NCI-H2081 treated with DMSO at 0.1 percent for 48 hours (cell line): Measurements from ENCODE around the gene SLC47A2.
"Not testable (repeated sequence)": the region's sequence is repeated elsewhere in the genome, so short reads cannot be mapped to it uniquely, and the experiment has no call there.

ENCODE experiments used
- DNase-seq: peaks from one replicate; lab custom pipeline; 2025; lab: John Stamatoyannopoulos, UW

SLC47A2 gene

GRCh38 chr17:19716108-19717030 is at the start of gene SLC47A2:
SLC47A2 (minus strand) TSS chr17:19716584; CDS start chr17:19716555, 29 bp downstream.
- no peak for DNase-seq

- DNase-seq: no peak
Measured at GRCh38 chr17:19766016-19766415, 49.6 kb upstream of the SLC47A2 start.

GRCh38 chr17:19763991-19764390 is 47.6 kb upstream of the SLC47A2 start:
- DNase-seq: not testable (repeated sequence)

GRCh38 chr17:19763416-19763815 is 47.0 kb upstream of the SLC47A2 start:
- DNase-seq: no peak

- no peak for DNase-seq
Measured at GRCh38 chr17:19762515-19762961, 46.2 kb upstream of the SLC47A2 start.

- no peak for DNase-seq
Measured at GRCh38 chr17:19760746-19761145, 44.4 kb upstream of the SLC47A2 start.

- DNase-seq: no peak
Measured at GRCh38 chr17:19759568-19760549, 43.5 kb upstream of the SLC47A2 start.

GRCh38 chr17:19757536-19758180 is 41.3 kb upstream of the SLC47A2 start:
- DNase-seq: no peak

GRCh38 chr17:19756546-19756945 is 40.2 kb upstream of the SLC47A2 start:
- DNase-seq: no peak

GRCh38 chr17:19755821-19756510 is 39.6 kb upstream of the SLC47A2 start:
- no peak for DNase-seq

- no peak for DNase-seq
Measured at GRCh38 chr17:19755392-19755791, 39.0 kb upstream of the SLC47A2 start.

GRCh38 chr17:19753661-19754463 is 37.5 kb upstream of the SLC47A2 start:
- no peak for DNase-seq

- no peak for DNase-seq
Measured at GRCh38 chr17:19753051-19753509, 36.7 kb upstream of the SLC47A2 start.

GRCh38 chr17:19752216-19753050 is 36.0 kb upstream of the SLC47A2 start:
- no peak for DNase-seq

- no peak for DNase-seq
Measured at GRCh38 chr17:19750835-19751234, 34.5 kb upstream of the SLC47A2 start.

- DNase-seq: no peak
Measured at GRCh38 chr17:19750020-19750572, 33.7 kb upstream of the SLC47A2 start.

GRCh38 chr17:19748807-19749193 is 32.4 kb upstream of the SLC47A2 start:
- no peak for DNase-seq

GRCh38 chr17:19747829-19748806 is 31.7 kb upstream of the SLC47A2 start, which contains the start of gene ALDH3A1:
ALDH3A1 (minus strand) TSS chr17:19748298; CDS start chr17:19745129, 3,169 bp downstream.
- no peak for DNase-seq
